NCI-H69 (cell line): ENCODE results near the gene PER3.

Experiments
- DNase-seq: peaks from one replicate; lab custom pipeline; 2025; lab: John Stamatoyannopoulos, UW

PER3 gene

DNA sequence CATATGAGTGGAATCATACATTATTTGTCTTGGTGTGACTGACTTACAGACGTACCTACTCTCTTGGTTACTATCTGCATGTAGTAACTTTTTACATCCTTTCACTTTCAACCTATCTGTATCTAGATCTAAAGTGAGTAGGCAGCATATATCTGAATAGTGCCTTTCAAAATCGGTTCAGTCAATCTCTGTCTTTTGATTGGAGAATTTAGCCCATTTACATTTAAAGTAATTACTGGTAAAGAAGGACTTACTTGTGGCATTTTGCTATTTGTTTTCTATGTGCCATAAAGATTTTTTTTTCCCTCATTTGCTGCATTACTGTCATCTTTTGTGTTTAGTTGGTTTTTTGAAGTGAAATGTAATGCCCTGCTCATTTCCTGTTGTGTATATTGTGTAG lies 54.6 kb downstream of the PER3 start:
- DNase-seq, result no peak

DNA sequence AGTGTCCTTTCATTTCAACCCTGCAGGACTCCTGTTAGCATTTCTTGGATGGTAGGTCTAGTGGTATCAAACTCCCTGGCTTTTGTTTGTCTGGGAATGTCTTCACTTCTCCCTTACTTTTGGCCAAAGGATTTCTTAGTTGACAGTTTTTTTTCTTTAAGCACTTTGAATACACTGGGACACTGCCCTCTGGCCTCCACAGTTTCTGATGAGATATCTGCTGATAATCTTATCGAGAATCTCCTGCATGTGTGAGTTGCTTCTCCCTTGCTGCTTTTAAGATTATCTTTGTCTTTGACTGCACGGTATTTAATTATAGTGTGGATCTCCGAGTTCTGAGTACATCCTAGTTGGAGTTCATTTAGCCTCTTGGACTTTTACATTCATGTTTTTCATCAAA lies 55.4 kb downstream of the PER3 start:
- no peak for DNase-seq

DNA sequence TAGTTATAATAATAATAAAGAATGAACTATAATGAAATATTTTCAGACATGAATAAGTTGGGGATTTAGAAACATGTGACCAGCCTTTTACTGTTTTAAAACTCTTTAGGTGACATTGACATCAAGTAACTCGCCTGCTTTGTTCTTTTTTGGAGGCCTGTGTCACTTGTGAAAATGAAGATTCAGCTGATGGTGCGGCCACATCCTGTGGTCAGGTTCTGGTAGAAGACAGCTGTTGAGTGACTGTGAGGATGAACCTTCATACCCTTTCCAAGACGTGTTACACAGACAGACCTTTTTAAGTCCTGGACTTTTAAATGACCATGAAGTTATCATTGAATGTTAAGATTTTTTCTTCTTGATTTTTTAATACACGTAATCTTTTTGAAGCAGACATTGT lies 58.4 kb downstream of the PER3 start:
- DNase-seq, result no peak

DNA sequence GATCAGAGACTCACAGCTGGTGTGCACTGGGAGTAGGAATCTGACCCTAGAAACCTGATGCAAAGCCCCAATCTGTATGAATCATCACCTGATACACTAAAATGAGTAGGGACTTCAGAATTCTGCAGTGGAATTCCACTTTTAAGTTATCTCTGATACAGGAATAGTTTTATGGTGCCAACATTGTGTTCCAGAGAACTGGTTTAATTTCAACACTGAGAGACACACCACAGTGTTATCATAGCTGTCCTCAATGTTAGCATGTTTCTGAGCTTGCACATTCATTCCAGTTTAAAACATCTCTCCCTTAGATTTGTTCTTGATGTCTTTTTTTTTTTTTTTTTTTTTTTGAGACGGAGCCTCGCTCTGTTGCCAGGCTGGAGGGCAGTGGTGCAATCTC lies 61.7 kb downstream of the PER3 start:
- DNase-seq, result no peak

DNA sequence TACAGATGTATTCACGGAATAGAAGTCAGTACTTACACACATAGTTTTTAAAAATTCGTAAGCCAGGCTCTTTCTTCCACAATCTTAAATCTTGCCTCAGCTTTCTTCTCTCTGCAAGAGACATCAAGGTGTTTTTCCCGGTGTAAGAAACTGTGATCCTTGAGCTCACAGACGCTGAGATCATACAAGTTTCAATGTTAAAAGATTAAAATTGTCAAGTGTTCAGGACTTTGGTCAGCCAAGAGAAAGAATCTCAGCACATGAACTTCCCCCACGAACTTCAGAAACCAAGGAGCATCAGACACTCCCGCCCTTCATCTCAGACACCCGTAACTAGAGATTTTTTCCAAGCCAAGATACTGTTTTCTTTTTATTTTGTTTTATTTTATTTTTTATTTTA lies 62.6 kb downstream of the PER3 start:
- no peak for DNase-seq

DNA sequence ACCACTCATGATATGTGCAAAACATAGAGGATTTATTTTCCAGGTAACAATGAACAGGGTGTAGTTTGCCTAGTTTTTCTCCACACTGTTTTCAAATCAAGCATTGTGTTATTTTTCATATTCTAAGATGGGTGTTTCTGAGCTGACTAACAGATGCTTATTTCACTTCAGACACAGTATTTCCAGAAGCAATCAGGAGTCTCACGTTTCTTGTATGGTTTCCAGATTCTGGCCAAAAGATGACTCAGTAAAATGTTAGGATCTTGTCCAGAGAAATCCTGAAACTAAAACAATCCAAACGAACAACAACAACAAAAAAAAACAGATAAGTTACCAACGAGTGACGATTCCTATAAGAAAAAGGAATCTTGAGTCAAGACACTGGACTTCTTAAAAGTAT lies 63.5 kb downstream of the PER3 start:
- DNase-seq, result no peak

DNA sequence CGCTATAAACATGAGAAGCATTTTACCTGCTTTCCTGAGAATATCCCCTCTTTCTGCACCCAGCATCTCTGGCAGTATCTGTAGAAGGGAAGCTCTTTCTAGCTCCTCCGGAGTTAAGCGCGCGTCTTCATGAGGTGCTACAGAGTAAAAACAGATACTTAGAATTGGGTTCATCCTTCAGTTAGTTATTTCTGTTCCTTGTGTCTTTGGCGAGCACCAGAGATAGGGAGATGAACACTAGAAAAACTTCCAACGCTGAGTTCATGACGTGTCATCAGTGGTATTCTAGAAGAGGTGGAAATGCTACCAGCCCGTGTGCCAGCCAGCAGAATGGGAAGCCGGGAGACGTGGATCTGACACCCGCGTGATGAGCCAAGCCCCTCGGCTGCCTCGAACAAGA lies 66.7 kb downstream of the PER3 start:
- no peak for DNase-seq

DNA sequence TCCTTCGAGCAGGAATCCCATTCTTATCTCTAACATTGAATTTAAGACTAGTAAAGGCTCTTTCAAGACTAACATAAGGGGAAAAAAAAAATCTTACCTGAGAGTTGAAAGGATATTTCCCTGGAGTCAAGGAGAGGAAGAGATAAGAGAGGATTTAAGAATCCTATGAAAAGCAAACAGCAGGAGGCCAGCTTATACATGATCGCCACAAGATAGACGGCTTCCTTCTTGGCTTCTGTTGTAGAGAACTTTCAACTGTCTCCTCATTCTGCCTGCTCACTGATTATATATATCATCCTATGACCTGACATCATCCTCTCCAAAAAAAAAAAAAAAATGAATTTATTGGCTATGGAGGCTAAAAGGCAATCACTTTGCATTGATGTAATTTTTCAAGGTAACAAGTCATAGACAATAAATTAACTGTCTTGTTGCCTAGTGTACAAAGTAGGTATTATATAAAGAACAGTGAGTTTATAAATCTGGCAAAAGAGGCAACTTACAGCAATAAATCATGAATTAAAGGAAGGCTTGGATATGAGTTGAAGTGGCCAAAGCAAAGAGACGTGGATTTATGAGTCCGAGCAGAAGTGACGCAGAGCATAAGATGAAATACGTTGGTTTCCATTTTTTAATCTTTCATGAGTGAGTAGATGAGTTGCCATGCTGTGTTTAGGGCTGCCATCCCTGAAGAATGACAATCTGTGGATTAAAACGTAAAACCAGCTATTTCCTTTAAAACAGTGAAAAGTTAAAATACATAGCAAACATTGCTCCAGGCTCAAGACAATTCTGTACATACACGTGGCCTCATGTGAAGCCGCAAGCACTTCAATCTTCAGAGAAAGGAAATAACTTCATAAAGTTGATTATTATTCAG lies 69.0 kb downstream of the PER3 start, which contains the start of gene UTS2:
Gene UTS2, minus strand, starts transcription at position 262 of the 880 bp plus-strand sequence. Its CDS starts 62 bp downstream, at position 200.
- DNase-seq, result no peak

DNA sequence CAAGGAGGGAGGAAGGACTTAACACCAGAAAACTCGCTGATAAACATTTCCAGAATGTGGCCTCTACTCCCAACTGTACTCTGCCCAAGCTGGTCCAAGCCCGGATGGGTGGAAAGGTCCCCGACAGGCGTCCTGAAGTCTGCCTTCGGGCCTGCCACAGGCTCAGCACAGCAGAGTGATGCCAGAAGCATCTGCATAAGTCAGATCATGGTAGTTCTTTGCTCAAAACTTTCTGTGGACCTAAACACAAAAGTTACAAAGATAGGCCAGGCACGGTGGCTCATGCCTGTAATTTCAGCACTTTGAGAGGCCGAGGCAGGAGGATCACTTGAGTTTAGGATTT lies 69.6 kb downstream of the PER3 start:
- DNase-seq, result no peak

DNA sequence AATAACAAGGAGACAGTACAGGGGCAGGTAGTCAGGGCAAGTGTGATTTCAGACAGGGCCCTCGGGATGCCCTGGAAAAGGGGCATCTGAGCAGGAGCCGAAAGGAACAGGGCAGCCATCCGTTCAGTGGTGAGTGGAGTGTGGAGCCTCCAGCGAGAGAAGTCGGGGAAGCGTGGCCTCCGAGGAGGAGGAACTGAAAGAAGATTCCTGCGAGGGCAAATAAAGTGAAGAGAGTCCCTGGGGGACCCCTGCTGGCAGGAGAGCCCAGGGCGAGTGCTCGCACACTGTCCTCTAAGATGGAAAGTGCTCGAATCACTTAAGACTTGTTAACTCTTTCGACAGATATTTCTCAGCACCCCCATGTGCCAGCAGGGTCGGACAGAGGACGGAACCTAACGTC lies 72.3 kb downstream of the PER3 start:
- DNase-seq, result no peak

DNA sequence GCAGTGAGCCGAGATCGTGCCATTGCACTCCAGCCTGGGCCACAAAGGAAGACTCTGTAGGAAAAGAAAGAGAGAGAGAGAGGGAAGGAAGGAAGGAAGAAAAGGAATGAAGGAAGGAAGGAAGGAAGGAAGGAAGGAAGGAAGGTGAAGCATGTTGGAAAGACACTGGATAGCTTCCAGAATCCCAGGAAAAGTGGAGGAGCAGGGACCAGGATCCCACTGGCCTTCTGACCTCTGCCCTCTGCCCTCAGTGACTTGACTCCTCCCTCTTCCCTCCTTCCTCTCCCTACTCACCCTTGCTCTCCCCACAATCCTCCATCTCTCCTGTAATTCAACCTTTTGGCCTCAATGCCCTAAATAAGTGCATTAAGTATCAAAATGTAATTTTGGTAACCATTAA lies 72.9 kb downstream of the PER3 start:
- no peak for DNase-seq

DNA sequence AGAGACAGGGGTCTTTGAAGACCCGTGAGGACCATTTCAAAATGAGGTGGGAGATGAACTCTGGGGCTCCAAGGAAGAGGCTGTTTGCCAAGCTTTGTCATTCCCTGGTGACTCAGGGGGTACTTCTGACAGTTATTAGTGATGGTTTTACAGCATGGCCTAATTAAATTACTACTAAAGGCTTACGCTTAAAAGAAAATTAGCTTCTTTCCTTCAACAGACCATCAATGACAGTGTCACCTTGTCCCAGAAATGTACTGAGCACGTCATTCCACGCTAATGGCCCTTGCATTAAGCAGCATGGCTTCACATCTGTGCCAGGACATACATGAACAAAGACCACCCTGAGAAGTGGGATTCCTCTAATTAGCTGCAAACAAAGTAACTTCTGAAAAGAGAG lies 73.9 kb downstream of the PER3 start:
- no peak for DNase-seq

DNA sequence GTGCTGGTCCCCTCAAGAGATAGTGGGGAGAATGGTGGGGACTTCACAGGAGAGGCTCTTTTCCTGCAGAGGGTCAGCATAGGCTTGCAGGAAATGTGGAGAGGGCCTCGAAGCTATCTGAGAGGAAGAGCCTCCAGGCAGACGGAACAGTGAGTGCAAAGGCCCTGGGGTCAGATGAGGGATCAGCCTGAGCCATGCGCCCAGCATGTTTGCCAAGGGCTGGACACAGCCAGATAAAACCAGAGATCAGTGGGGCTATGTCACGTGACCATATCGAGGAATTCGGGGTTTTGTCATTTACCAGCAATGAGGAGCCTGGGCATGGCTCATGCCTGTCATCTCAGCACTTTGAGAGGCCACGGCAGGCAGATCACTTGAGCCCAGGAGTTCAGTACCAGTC lies 75.3 kb downstream of the PER3 start:
- no peak for DNase-seq

DNA sequence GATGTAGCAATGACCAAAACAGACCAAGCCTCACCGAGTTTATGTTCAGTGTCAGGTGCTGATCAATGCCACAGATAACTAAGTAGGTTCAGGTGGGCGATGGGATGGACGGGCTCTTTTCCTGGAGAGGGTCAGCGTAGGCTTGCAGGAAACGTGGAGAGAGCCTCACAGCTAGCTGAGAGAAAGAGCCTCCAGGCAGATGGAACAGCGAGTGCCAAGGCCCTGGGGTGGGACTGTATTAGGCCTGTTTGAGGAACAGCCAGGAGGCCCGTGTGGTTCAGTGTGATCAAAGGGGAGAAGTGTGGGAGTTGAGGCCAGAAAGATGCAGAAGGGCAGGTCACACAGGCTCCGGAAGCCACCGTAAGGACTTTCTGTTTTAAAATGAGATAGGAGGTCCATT lies 76.0 kb downstream of the PER3 start:
- no peak for DNase-seq

DNA sequence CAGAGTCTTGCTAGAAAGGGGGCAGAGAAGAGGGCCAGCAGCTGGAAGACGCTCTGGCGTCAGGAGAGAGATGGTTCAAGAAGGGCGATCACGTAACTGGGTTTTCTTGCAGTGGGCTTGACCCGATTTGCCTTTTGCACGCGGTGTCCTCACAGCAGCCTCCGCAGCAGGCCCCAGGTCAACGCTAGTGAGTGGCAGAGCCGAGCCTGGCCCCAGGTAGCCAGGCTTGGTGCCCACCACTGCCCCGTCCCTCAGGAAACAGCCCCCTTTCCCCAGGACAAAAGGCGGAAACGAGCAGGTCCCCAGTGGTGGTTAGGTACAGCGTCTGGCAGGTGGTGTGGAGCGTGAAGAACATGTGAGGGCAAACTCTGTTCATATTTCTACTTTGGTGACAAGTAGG lies 77.4 kb downstream of the PER3 start:
- DNase-seq, result no peak

DNA sequence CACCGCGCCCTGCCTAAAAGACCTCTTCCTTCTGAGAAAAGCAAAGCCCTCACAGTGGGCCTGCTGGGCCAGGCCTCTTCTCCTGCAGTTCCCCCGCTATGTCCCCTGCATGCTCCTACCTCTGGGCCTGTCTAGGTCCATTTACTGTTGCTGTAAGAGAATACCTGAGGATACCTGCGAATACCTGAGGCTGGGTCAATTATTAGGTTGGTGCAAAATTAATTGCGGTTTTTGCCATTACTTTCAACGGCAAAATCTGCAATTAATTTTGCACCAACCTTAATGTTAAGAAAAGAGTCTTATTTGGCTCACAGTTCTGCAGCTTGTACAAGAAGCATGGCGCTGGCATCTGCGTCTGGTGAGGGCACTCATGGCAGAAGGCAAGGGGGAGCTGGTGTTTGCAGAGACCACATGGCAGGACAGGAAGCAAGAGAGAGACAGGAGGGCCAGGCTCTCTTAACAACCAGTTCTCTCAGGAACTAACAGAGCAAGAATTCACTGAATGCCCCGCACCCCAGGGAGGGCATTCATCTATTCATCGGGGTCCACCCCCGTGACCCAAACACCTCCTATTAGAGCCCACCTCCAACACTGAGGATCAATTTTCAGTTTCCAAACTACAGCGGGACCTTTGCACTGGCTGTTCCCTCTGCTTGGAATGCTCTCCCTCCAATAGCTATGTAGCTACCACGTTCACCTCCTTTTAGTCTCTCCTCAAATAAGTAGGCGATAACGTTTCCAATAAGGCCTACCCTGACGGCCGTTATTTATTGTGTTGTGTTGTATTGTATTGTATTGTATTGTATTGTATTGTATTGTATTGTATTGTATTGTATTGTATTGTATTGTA lies 78.3 kb downstream of the PER3 start:
- no peak for DNase-seq

DNA sequence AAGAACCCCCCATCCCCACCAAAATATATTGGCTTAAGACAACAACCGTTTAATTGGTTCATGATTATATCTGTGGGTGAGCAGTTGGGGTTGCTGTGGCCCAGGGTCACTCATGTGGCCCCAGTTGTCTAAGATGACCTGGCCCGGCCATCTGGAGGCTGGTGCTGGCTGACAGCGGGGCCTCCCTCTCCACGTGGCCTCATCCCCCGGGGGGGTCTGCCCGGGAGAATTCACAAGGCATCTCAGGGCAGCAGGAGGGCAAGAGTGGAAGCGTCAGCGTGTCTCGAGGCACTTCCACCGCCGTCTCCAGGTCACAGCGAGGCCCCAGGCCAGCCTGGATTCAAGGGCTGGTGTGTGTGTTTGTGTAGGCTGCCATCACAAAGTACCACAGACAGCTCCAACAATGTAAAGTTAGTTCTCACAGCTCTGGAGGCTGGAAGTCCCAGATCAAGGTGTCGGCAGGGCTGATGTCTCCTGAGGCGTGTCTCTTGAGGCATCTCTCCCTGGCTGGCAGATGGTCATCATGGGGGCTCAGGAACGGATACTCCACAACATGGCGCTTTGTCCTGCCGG lies 79.8 kb downstream of the PER3 start:
- DNase-seq, result no peak

DNA sequence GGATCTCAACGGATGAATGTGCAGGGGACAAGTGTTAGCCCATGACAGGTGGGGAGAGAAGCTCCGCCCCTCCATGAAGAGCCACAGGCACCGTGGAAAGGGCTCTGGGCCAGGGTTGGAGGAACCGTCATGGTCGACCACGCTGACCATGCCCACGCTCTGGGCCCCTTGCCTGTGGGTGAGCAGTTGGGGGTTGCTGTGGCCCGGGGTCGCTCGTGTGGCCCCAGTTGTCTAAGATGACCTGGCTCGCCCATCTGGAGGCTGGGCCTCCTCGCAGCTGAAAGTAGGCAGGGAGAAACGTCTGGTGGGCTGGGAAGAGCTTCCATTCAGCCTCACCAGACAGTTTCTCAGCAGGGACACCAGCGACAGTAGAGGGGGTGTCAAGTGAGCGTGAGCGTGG lies 81.9 kb downstream of the PER3 start:
- DNase-seq, result no peak

DNA sequence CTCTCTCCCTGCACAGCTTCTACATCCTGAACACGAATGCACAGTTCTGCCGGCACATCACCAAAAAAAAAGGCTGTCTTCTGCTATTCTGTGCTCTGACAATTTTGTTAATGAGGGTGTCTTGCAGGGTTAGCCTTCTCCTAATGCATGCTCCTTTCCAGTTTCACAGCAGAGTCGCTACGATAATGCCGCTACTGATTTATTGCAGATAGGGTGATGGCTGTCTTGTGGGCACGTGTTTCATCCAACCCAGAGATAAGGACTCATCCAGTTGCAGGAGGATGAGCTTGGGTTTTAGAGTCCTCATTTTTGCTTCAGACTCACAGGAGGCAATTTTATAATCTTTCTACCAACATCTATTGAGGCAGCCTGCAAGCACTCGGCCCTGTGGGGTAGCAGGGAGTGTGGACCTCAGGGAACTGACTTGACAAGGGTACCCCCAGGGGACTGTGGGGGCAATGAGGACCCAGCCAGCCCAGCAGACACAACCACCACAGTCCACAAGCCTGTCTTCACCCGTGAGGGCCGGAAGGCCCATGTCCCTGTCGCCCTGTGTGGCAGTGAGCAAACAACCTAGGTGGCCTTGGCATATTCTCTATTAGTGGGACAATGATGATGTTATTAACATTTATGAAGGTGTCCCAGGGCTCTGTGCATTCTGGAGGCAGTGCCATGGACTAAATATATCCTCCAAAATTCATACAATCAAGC lies 84.1 kb downstream of the PER3 start:
- no peak for DNase-seq

DNA sequence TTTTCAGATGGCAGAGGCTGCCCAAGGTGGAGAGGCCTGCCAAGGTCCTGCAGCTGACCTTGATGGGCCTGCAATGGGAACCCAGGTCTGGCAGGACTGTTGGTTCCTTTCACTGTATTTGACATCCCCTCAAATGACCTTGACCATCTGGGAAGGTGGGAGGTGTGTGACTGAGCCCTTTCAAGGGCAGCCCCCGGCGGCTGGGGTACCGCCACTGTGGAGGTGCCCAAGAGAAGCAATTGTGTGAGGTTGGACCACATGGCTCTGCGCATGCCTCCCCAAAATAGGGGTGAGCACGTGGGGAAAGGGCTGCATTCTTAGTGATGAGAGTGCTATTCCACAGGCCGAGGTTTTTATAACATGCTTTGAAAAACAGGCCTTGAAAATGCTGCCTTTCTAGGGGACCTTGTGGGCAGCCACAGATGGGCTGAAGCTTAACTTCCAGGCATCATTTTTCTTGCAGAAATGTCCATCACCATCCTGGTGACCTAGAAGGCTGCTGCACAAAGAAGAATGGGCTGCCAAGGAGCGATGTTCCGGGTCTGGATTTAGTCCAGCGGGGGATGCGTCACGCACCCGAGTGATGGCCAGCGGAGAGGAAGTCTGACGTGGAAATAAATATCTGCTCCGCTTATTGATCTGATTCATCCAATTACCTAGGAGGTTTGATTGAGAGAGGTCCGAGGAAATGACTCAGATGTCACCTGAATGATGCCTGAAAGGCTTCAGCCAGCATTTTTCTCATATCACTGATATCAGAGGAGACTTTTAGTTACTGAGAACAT lies 85.2 kb downstream of the PER3 start:
- DNase-seq, result no peak

DNA sequence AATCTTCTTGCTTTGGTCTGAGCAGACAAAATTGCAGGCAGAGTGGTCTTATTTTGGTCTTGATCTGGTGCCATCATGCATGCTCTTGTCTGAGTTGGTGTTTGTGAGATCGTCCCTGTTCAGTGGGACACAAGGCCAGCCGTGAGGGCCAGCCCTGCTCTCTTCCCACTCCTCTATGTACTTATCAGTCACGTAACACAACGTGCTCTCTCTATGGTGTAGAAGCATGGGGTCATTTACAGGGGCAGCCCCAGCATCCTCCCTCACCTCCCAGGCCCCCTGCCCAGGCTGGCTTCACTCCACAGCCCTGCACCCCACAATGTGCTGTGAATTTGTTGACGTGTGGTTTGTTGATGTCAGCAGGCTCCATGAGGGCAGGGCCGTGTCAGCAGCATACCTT lies 87.0 kb downstream of the PER3 start:
- no peak for DNase-seq
